ENCODE measurements around the gene APBA1. TPM values are rescaled to one million over a fixed set of nuclear protein-coding genes. Genes with fewer than 3 reads are reported as not detected.

Gene APBA1
- polyA plus RNA-seq, 1 of the 3 experiments (the other 2 are of a cell fraction), result 3.1 TPM

GRCh38 chr9:69496846-69497450 is 175.2 kb downstream of the APBA1 start:
- TF ChIP-seq GABPA (IDR thresholded peaks at IDR 0.05; ENCODE audit: low read depth) (no peak), RAD21 (IDR thresholded peaks at IDR 0.05; ENCODE audit: low read length) (no peak), CHD2 (IDR thresholded peaks at IDR 0.05; ENCODE audit: low read length, partially characterized antibody) (no peak), JUND (IDR thresholded peaks at IDR 0.05) (no peak), NRF1 (IDR thresholded peaks at IDR 0.05; ENCODE audit: low read depth, low read length) (no peak)
- TF ChIP-seq, protein P1, sequence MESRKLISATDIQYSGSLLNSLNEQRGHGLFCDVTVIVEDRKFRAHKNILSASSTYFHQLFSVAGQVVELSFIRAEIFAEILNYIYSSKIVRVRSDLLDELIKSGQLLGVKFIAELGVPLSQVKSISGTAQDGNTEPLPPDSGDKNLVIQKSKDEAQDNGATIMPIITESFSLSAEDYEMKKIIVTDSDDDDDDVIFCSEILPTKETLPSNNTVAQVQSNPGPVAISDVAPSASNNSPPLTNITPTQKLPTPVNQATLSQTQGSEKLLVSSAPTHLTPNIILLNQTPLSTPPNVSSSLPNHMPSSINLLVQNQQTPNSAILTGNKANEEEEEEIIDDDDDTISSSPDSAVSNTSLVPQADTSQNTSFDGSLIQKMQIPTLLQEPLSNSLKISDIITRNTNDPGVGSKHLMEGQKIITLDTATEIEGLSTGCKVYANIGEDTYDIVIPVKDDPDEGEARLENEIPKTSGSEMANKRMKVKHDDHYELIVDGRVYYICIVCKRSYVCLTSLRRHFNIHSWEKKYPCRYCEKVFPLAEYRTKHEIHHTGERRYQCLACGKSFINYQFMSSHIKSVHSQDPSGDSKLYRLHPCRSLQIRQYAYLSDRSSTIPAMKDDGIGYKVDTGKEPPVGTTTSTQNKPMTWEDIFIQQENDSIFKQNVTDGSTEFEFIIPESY (IDR thresholded peaks at IDR 0.05; ENCODE audit: borderline replicate concordance, low read depth), result no peak
- no peaks in the 10 kb centered on the region for H3F3A ChIP-seq (replicated peaks; ENCODE audit: insufficient read depth)
- 95% methylated on average over 4 of the region's 4 CpGs for WGBS (ENCODE audit: low lambda C conversion rate)
- ChIA-PET CTCF (interaction anchor here (1.5 kb wide), 1 partner anchor 35 kb away, joined by 3 read pairs; no protein-coding TSS in a partner anchor), POLR2A (no interaction called here)
- no peak overlapping the region for H3K27ac ChIP-seq (ENCODE audit: low read depth in 2 of 2, low read length in 1 of 2)
- H3K9ac ChIP-seq, result no peak overlapping the region
- DNase-seq, result no peak
- no peak overlapping the region for H3K4me3 ChIP-seq (ENCODE audit: low read depth in 2 of 2, low read length in 1 of 2)
- H3K4me1 ChIP-seq (ENCODE audit: control insufficient read depth in 1 of 2, insufficient read depth in 2 of 2, low read depth in 1 of 2, low read length in 1 of 2), result no peaks in the 10 kb centered on the region; a peak in 1 of 4 replicates
- no peaks in the 10 kb centered on the region for H3K36me3 ChIP-seq (replicated peaks in 1 of 2; ENCODE audit: control insufficient read depth in 1 of 2, insufficient read depth in 2 of 2, low read length in 1 of 2)
- H3K9me2 ChIP-seq, result no peaks in the 10 kb centered on the region
- no peaks in the 10 kb centered on the region for H3K79me2 ChIP-seq (ENCODE audit: insufficient read depth)
- H4K20me1 ChIP-seq (ENCODE audit: insufficient read depth), result no peaks in the 10 kb centered on the region
- no peak overlapping the region for H2AFZ ChIP-seq (ENCODE audit: low read depth)
- no peak overlapping the region for H3K4me2 ChIP-seq
- H3K27me3 ChIP-seq (ENCODE audit: insufficient read depth), result no peaks in the 10 kb centered on the region
- no peaks in the 10 kb centered on the region for H3K9me3 ChIP-seq

- DNase-seq, result no peak
- Histone ChIP-seq H3K9me3 (no peaks in the 10 kb centered on the region), H3K9me2 (no peaks in the 10 kb centered on the region), H3K4me1 (ENCODE audit: control insufficient read depth in 1 of 2, insufficient read depth in 2 of 2, low read depth in 1 of 2, low read length in 1 of 2) (no peaks in the 10 kb centered on the region; a peak in 1 of 4 replicates), H2AFZ (ENCODE audit: low read depth) (no peak overlapping the region), H3K9ac (no peak overlapping the region), H3K79me2 (ENCODE audit: insufficient read depth) (no peaks in the 10 kb centered on the region), H3F3A (replicated peaks; ENCODE audit: insufficient read depth) (no peaks in the 10 kb centered on the region), H3K4me3 (ENCODE audit: low read depth in 2 of 2, low read length in 1 of 2) (no peak overlapping the region), H4K20me1 (ENCODE audit: insufficient read depth) (no peaks in the 10 kb centered on the region), H3K27me3 (ENCODE audit: insufficient read depth) (no peaks in the 10 kb centered on the region), H3K27ac (ENCODE audit: low read depth in 2 of 2, low read length in 1 of 2) (no peak overlapping the region), H3K4me2 (no peak overlapping the region), H3K36me3 (replicated peaks in 1 of 2; ENCODE audit: control insufficient read depth in 1 of 2, insufficient read depth in 2 of 2, low read length in 1 of 2) (no peaks in the 10 kb centered on the region)
- ChIA-PET POLR2A (no interaction called here), CTCF (interaction anchor here (1.5 kb wide), 1 partner anchor 33 kb away, joined by 3 read pairs; no protein-coding TSS in a partner anchor)
- 73% methylated on average over 10 of the region's 10 CpGs for WGBS (ENCODE audit: low lambda C conversion rate)
- TF ChIP-seq, protein P2, sequence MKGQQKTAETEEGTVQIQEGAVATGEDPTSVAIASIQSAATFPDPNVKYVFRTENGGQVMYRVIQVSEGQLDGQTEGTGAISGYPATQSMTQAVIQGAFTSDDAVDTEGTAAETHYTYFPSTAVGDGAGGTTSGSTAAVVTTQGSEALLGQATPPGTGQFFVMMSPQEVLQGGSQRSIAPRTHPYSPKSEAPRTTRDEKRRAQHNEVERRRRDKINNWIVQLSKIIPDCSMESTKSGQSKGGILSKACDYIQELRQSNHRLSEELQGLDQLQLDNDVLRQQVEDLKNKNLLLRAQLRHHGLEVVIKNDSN (IDR thresholded peaks at IDR 0.05; ENCODE audit: borderline replicate concordance, low read depth), result no peak
- TF ChIP-seq POLR2AphosphoS5 (IDR thresholded peaks at IDR 0.05; ENCODE audit: low read depth, low read length), result no peak
- TF ChIP-seq, protein P3, sequence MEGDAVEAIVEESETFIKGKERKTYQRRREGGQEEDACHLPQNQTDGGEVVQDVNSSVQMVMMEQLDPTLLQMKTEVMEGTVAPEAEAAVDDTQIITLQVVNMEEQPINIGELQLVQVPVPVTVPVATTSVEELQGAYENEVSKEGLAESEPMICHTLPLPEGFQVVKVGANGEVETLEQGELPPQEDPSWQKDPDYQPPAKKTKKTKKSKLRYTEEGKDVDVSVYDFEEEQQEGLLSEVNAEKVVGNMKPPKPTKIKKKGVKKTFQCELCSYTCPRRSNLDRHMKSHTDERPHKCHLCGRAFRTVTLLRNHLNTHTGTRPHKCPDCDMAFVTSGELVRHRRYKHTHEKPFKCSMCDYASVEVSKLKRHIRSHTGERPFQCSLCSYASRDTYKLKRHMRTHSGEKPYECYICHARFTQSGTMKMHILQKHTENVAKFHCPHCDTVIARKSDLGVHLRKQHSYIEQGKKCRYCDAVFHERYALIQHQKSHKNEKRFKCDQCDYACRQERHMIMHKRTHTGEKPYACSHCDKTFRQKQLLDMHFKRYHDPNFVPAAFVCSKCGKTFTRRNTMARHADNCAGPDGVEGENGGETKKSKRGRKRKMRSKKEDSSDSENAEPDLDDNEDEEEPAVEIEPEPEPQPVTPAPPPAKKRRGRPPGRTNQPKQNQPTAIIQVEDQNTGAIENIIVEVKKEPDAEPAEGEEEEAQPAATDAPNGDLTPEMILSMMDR (IDR thresholded peaks at IDR 0.05), result no peak
Observed at GRCh38 chr9:69495296-69495695, 176.9 kb downstream of the APBA1 start.
